GM12878 (cell line): ENCODE measurements around the gene NLRC5. TPM values are rescaled to one million over a fixed set of nuclear protein-coding genes. Genes with fewer than 3 reads are reported as not detected.
A peak's percentile ranks its signal among the peaks of the same experiment; 100 is the strongest.

Source experiments
- CTCF ChIP-seq, 3 experiments: IDR thresholded peaks in 2 of 3; conservative IDR thresholded peaks in 1 of 3; 2 replicates each; pipeline ENCODE4 v1.5.1; 2011; ENCODE audit warnings: low read depth in 3 of 3, low read length in 3 of 3, mild to moderate bottlenecking in 3 of 3, control low read depth in 2 of 3, moderate library complexity in 2 of 3, inconsistent platforms in 1 of 3, mixed read lengths in 1 of 3; ENCODE audit not compliant: control insufficient read depth in 2 of 3, insufficient read depth in 1 of 3; ENCODE audit errors: extremely low read depth in 1 of 3
- PKNOX1 ChIP-seq: fragments of 450-650 bp; IDR thresholded peaks from 2 replicates; pipeline ENCODE4 v1.6.1; 2016; ENCODE audit warnings: mild to moderate bottlenecking
- ZBTB4 ChIP-seq: fragments of 450-650 bp; formaldehyde crosslinking; IDR thresholded peaks from 2 replicates; pipeline ENCODE4 v1.4.0; 2022; ENCODE audit warnings: mild to moderate bottlenecking, moderate library complexity
- polyA plus RNA-seq, 11 experiments: library from polyadenylated mRNA; depleted of rRNA in 4 of 11; unstranded in 6 of 11; stranded (reverse) in 5 of 11; fragments of >200 nt; fragmentation: Nextera tagmentation in 4 of 11; fragmentation: Illumina TruSeq in 1 of 11; extraction: Ambion mirVana in 4 of 11; extraction: Trizol in 1 of 11; gene quantifications; 1 replicate in 1 of 11; 2 replicates in 10 of 11; pipeline versions ENCODE4 v1.2.1 to v1.2.3, GENCODE V29; 2011 to 2016; ENCODE audit warnings: inconsistent platforms in 2 of 11, missing spikeins in 2 of 11, low read depth in 1 of 11
- total RNA-seq, 4 experiments: library from RNA; depleted of rRNA in 3 of 4; stranded (reverse); fragments of >200 nt in 3 of 4; fragmentation: Illumina TruSeq in 1 of 4; extraction: Trizol in 1 of 4; gene quantifications; 2 replicates each; pipeline versions ENCODE4 v1.2.1 to v1.2.3, GENCODE V29; 2013 to 2021

NLRC5 gene
- total and polyA plus RNA-seq, 10 of the 15 experiments (the other 5 are each of a cell fraction or from before 2014, with no cell fraction given): 13.1 to 105 (median 57.3) TPM

GRCh38 chr16:56941856-56942331 is 47.5 kb upstream of the NLRC5 start (continued):
- TF ChIP-seq ZBTB4 (CRISPR knock-in tag) (peak; percentile 63; the same call in 1 of the 2 replicates), CTCF (IDR thresholded peaks at IDR 0.05 in 2 of 3, conservative IDR thresholded peaks at IDR 0.05 in 1 of 3; ENCODE audit: control insufficient read depth in 2 of 3, extremely low read depth in 1 of 3, insufficient read depth in 1 of 3, low read depth in 3 of 3, low read length in 3 of 3) (no peak), PKNOX1 (no peak)
